HG03103 (cell line): ENCODE measurements around the gene FBXL2.
"Not testable (repeated sequence)": the region's sequence is repeated elsewhere in the genome, so short reads cannot be mapped to it uniquely, and the experiment has no call there.

ENCODE experiments used
- ATAC-seq: cut with Tn5 transposase; IDR thresholded peaks from one replicate; pipeline ENCODE4 v1.9.1; 2021; ENCODE audit warnings: low read depth; ENCODE audit not compliant: unreplicated experiment

The FBXL2 gene

DNA sequence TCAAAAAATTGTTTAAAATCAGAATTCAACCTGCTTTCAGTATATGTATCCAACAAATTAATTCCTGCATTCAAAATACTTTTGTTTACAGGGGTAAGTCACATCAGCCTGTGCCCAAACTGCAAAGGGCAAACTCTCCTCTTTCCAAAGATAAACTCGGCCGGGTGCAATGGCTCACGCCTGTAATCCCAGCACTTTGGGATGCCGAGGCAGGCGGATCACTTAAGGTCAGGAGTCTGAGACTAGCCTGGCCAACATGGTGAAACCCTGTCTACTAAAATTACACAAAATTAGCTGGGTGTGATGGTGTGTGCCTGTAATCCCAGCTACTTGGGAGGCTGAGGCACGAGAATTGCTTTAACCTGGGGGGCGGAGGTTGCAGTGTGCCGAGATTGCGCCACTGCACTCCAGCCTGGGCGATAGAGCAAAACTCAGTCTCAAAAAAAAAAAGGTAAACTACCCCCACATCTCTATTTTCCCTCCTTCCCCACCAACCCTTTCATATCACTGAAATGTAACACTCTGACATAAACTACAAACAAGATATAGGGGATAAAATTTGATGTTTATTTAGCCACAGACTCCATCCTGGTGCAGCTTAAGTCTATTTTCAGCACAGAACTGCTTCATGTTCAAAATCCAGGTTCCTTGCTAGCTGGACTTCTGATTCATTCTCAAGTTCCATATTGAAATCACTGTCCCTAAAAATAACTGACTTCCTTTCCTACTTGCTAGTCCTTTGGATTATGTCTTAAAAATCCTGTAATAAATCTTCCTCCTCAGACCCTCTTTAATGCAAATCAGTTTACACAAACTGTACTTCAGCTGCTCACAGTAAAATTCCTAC is 147.6 kb downstream of the FBXL2 start:
- ATAC-seq, result no peak

- ATAC-seq, result no peak
These were observed 148.2 kb downstream of the FBXL2 start for GRCh38 chr3:33425453-33425852.

DNA sequence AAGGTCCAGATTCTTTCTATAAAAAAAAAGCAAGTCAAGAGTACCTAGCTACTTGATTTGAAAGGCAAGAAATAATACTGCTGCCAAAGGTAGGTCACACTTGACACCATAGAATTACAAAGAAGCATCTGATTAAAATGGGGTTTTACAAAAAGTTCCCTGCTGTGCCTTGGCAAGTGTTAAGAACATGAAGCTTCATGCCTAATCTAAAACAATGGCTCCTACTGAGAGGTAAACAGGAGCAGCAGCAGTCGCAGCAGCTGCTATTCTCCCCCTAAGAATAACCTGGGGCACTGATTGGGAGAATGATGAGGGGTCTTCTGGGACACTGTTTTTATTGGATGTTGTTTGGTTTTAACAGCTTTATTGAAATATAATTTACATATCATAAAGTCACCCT is 148.8 kb downstream of the FBXL2 start:
- no peak for ATAC-seq

DNA sequence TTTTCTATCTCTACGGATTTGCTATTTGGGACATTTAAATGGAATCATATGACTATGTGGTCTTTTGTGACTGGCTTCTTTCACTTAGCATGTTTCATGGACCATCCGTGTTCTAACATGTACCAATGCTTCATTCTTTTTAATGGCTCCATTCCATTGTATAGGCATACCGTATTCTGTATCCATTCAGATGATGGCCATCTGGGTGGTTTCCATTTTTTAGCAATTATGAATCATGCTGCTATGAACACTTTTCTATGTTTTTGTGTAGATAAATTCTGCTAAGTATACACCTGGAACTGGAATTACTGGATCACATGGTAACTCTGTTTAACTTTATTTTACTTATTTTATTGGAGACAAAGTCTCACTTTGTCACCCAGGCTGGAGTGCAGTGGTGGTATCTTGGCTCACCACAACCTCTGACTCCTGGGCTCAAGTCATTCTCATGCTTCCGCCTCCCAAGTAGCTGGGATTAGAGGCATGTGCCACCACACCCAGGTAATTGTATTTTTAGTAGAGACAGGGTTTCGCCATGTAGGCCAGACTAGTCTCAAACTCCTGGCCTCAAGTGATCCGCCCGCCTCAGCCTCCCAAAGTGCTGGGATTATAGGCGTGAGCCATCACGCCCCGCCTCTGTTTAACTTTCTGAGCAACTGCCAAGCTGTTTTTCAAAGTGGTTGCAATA is 149.5 kb downstream of the FBXL2 start:
- no peak for ATAC-seq

GRCh38 chr3:33428734-33429133 is 151.5 kb downstream of the FBXL2 start:
- ATAC-seq, result no peak

GRCh38 chr3:33429306-33429705 is 152.1 kb downstream of the FBXL2 start:
- not testable (repeated sequence) for ATAC-seq

DNA sequence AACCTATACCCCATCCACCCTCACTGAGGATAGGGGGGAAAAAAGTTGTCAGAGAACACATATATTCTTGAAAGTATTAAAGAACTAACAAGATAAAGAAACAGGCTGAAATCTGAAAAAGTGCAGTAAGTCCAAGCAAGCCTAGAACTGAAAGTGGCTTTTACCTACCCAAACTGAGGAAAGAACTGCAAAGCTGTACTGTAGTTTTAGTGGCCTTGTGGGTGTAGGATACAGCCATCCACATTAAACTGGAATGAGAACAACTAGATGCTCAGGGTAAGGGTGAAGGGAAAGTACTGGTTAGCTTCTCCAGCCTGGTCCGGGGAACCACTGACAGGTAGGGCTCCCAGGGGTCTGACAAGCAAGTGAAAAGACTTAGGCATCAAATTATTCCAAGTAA is 152.8 kb downstream of the FBXL2 start:
- ATAC-seq, result no peak

GRCh38 chr3:33430571-33430970 is 153.3 kb downstream of the FBXL2 start:
- no peak for ATAC-seq

DNA sequence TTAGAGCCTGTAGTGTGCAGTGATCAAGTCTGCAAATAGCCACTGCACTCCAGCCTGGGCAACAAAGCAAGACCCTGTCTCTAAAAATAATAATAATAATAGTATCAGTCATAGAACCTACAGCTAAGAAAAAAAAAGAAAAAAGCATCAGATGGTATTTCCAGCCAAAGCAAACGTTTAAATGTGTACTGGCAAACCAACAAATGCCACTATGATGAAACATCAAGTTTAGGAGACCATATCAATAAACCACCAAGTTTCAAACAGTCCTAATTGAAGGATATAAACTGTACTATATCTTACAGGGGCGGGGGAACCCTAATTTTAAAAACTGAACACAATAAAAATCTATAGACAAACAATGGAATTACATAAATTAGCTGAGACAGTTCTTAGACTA is 156.6 kb downstream of the FBXL2 start:
- ATAC-seq, result no peak
